Non-pigmented ciliary epithelial cell (primary cell): ENCODE results near the gene NMRK2.
"Not testable (repeated sequence)": the region's sequence is repeated elsewhere in the genome, so short reads cannot be mapped to it uniquely, and the experiment has no call there.

Source experiments
- DNase-seq: peaks from one replicate; pipeline ENCODE4 v3.0.0-alpha.2; 2010; ENCODE audit warnings: low read depth

NMRK2 gene

DNA sequence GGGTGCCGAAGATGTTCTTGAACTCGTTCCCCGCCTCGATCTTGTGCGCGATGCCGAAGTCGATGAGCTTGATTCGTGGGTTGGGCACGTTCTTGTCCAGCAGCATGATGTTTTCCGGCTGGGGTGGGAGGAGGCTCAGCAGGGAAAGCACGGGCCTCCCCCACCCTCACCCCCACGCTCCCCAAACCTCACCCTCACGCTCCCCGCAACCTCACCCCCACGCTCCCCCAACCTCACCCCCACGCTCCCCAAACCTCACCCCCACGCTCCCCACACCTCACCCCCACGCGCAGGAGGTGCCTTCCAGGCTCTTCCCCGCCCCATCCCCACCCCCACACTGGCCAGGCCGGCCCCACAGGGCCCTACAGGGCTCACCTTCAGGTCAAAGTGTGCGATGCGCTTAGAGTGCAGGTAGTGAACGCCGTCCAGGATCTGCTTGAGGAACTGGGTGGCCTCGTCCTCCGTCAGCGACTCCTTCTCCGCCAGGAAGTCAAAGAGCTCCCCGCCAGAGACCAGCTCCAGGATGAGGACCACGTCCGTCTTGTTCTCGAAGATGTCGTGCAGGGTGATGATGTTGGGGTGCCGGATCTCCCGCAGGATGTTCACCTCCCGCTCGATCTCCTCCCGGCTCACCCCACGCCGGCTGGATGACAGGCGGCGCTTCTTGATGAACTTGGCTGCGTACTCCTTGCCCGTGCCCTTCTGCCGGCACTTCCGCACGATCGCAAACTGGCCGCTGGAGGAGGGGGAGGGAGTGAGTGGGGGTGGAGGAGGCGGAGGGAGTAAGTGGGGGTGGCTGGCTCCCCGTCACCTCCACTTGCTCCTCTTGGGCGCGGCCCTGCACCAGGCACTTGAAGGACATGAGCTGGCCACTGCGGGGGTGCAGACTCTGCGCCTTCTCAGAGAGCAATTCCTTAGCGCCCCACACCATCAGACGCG is 31.7 kb downstream of the NMRK2 start:
- DNase-seq: no peak

DNA sequence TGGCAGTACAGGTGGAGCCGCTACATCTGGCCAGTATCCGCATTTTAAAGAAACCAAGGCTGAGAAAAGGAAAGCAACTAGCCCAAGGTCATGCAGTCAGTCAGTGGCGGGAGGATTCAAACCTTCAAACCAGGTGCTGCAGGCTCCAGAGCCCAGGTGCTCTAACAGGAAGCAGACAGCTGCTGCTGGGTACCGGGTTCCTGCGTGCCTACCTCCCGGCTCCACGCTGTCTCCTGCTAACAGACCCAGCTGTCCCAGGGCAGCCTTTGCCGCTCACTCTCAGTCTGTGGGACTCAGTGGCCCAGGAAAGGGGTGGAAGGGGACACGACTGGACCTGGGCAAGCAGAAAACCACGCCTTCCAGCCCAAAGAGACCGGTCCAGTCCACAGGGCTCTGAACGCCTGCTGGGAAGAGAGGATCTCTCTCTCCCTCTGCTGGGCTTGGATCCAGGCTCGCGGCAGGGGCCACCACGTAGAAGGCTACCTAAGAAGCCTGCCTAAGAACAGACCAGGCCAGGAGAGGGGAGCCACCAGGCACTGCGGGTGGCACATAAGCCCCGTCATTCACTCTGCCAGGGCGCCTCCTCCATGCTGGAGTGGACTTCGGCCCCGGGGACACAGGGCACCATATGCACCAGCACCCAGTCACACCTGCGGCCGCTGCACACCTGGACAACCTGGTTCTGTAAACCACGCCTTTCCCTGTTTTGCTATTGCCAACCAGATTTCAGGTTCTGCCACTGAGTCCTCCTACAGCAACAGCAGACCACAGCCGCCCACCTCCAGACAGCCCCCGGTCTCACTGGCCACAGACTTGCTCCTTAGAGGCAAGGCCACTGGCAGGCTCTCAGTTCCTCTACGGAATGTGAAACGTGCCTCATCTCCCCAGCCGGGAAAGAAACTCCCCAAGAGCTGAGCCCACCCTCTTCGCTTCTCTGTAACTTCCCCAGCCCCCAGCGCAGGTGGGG is 33.5 kb downstream of the NMRK2 start:
- DNase-seq: no peak

DNA sequence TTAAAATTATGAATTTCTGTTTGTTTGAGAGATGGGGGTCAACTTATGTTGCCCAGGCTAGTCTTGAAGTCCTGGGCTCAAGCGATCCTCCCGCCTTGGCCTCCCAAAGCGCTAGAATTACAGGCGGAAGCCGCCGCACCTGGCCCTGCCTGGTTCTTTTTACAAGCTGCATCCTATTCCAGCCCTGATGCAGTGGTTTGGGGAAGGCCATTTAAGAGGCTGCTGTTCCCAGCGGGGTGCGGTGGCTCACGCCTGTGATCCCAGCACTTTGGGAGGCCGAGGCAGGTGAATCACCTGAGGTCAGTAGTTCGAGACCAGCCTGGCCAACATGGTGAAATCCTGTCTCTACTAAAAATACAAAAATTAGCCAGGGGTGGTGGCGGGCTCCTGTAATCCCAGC is 35.1 kb downstream of the NMRK2 start:
- not testable (repeated sequence) for DNase-seq

DNA sequence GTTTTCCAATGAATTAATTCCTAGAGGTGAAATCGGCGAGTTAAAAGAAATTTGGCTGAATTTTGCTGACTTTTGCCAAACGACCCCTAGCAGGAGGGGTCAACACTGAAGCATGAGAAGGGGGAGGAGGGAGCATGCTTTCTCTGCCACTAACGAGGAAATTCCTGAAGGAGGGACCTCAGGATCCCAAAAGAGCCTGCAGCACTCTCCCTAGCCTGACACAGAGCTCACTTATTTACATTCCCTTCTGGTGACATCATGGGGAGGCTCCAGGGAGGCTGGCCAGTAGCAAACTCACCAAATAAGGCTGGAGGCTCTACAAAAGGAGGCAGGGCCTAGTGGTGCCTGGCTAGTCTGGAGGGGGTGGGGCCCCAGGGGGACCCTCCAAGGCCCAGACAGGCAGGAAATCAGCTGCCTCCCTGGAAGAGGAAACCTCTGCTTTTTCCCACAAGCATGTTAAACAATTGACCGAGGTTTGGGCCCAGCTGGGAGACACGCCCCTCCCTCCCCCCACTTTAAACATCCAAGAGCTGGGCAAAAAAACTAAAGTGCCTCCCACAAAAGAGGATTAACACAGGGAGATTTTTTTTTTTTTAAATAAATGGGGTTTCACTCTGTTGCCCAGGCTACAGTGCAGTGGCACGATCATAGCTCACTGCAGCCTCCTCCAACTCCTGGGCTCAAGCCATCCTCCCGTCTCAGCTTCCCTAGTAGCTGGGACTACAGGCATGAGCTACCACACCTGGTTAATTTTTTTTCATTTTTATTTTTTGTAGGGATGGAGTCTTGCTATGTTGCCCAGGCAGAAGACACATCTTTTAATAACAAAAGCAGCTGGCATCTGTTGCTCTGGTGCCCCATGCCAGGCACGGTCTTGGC is 35.9 kb downstream of the NMRK2 start:
- peak; percentile 99 for DNase-seq

DNA sequence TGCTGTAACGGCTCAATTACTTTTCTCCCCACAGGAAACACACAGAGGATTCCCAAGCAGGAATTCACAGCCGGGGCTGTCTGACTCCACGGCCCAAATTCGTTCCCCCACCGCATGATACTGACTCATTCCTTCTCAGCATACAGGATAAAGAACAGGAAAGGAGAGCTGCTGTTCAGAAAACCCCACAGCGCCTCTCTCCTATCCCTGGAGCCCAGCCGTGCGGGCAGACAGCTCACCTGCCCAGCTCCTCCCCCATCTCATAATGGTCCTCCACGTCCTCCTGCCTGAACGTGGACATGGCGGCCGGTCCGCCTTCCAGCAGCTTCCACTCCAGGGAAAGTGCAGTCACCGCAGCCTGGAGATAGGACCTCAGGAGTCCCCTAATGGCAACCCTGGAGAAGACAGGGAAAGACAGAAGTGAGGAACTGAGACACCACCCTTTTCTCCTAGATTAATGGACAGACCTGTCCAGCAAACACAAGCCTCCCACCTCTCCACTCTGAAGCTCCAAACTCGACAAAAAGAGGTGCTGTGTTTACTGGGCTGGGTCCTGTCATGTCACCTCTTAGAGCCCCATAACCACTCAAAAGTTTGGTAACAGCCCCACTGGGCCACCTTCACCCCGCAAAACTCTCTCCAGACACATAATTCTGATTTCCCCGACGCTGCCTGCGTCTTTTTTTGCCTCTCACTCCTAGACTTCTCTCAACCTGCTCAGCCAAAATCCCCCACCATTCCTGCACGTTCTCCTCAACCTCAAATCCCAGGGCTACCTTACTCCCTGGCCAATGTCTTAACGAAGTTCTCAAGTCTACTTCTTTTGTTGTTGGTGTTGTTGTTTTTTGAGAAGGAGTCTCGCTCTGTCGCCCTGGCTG is 36.8 kb downstream of the NMRK2 start:
- DNase-seq: no peak

DNA sequence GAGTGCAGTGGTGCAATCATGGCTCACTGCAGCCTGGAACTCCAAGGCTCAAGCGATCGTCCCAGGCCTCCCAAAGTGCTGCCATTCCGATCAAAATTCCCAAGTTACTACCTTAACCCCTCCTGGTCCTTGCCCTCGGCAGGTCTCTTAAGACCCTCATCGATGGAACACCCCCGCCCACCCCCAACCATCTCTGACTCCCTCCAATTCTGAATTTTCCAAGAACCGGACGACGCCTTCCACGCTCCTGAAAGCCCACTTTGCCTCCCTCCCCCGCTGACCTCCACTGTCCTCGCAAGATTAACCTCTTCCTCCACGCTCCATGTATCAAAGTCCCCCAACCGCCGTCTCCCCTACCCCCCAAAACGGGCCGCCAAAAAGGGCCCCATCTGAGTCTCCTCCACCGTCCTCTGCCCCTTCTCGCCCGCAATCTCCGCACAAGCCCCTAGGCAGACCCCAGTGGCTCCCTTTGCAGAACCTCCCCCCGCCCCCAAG is 37.5 kb downstream of the NMRK2 start:
- no peak for DNase-seq

DNA sequence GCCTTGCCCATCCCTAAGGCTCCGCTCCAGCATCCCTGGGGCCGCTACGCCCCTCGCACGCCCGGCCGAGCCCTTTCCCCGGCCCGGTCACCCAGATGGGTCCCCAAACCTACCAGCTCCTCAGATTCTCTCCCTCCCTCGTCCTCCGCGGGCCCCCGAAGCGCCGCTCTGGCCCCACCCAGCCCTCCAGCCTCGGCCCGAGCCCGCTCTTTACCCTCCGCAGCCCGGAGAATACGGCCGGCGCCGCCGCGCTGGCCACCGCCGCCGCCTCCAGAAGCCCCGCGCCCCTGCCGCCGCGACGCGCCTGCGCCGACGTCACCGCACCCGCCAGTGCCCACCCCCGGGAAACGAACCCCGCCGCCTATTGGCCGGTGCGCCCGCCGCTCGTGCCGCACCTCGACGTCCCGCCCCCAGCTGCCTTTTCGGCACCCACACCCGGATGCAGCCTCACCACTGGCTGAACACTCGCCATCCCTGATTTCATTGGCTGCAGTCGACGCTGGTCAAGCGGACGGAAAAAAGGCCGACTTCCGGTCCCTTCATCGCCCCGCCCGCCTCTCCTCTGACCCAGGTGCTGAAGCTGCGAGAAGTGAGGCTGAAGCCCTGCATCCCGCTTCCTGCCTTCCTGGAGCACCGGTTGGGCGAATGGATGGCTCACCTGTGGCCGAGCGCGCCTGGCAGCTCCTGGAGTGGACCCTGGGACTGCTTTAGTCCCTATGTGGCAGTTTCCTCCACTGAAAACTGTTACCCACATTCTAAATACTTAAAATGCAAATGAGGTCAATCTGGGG is 38.1 kb downstream of the NMRK2 start, which contains the start of gene DAPK3:
DAPK3 (minus strand) TSS at position 292 of the 791 bp plus-strand sequence. CDS start 1,364 bp downstream, outside the sequence.
- peak; percentile 90 for DNase-seq

DNA sequence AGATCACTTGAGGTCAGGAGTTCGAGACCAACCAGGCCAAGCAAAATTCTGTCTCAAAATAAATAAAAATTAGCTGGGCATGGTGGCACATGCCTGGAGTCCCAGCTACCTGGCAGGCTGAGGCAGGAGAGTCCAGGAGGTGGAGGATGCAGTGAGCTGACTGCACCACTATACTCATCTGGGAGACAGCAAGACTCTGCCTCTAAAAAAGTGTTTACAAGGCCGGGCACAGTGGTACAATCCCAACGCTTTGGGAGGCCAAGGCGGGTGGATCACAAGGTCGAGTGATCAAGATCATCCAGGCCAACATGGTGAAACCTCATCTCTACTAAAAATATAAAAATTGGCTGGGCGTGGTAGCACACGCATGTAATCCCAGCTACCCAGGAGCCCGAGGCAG is 42.3 kb downstream of the NMRK2 start:
- DNase-seq: no peak

DNA sequence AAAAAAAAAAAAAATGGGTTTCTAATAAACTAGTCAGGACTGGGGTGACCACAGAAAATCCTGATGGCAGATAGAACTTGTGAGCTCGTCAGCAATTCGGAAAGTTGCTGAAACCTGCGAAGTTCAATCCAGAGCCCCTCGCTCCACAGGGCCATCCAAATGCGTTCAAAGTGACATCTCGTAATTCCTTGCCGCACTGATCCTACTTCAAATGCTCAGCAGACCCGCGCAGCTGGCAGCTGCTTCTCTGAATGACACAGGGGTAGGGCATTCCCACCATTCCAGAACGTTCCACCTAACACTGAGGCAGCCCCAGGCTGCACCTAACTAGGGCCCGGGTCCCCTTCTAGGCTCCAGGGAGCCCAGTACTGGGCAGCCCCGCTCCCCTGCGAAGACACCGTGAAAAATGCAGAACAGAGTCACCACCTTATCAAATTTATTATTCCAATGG is 42.8 kb downstream of the NMRK2 start:
- DNase-seq: no peak

DNA sequence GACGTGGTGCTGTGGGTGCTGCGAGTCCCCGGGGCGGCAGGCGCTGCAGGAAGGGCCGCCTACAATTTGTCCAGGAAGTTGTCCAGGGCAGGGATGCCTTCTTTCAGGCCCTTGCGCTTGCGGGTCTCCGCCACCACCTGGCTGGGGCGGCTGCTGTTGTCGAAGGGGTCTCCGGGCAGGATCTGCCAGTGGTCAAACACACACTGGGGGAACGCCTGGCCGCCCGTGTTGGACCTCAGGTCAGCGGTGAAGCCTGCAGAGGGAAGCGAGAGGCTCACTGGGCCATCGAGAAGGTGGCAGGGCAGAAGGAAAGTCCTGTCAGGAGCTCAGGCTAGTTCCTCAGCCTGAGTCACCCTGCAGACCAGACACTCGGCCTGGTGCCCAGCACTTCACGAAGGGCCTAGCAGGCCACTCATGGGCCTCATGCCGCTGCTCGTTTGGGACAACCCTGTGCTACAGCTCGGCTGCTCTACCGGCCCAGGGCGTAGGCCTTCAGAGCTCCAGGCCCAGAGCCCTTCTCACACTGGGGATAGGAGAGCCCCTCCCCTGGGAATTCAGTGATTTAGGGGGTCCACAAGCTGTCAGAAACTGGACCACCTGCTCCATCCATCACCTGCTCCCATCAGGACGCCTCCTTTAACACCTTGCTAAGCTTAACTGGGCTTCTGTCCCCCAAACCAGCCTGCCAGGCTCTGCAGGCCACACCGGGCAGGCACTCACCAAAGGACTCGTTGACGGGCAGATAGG is 43.8 kb downstream of the NMRK2 start:
- DNase-seq: no peak

DNA sequence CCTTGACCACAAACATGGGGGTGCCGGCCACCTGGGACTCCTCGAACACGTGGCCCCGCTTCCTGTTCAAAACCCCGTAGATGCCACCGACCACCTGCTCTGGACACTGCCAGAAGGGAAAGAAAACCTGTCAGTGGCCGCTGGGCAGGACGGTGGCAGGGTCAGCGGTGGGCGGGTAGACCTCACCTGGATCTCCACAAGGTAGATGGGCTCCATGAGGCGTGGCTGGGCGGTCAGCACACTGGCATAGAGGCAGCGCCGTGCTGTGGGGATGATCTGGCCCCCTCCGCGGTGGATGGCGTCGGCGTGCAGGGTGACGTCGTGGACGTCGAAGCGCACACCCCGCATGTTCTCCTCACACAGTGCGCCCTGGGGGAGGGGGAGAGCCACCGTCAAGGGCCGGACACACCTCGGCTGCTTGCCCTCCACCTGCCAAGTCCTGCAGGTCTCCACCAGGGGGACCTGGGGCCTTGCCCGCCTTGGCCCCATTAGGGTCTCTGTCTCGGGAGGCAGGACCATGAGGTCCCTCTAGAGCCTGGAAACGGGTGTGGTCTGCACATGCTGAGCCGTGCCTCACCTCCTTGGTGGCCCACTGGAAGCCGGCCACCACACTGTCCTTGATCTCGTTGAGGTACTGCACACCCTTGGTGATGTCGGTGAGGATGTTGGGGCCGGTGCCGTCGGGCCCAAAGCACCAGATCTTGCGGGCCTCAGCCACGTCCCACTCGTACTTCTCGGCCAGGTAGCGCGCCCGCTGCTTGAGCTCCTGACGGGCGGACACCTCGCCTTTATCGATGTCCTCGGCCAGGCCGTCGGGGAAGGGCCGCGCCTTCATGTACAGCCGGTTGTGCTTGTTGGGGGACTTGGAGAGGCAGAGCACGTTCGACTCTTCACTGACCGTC is 44.6 kb downstream of the NMRK2 start:
- DNase-seq: no peak

DNA sequence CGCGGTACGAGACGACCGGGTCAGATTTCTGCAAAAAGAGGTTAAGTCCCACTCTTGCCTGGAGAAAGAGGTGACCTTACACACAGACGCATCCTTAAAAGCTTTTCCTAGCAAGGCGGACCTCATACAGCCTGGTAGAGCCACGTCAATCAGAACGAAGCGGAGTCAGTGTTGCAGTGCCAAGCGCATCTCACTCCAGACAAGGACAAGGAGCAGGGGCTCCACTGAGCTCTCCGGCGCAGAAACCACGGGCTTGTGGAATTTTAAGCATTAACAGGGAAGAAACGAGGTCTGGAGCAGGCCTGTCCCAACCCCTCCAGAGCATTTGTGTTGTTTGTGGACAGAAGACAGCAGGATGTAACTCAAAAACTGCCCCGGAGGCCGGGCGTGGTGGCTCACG is 45.3 kb downstream of the NMRK2 start:
- DNase-seq: no peak

DNA sequence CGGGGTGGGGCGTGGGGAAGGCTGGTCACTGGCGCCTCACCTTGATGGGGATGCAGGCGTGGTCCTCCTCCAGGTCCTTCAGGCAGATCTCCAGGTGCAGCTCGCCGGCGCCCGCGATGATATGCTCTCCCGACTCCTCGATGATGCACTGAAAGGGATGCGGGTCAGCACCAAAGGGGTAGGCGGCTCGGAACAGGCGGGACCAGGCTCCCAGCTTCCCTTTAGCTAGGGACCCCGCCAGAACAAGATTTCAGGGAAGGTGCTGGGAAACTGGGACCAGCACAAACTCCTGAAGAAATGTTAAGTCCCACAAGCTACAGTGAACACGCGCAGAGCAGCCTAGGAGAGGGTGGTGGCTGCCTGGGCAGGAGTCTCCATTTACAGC is 46.4 kb downstream of the NMRK2 start:
- DNase-seq: no peak

DNA sequence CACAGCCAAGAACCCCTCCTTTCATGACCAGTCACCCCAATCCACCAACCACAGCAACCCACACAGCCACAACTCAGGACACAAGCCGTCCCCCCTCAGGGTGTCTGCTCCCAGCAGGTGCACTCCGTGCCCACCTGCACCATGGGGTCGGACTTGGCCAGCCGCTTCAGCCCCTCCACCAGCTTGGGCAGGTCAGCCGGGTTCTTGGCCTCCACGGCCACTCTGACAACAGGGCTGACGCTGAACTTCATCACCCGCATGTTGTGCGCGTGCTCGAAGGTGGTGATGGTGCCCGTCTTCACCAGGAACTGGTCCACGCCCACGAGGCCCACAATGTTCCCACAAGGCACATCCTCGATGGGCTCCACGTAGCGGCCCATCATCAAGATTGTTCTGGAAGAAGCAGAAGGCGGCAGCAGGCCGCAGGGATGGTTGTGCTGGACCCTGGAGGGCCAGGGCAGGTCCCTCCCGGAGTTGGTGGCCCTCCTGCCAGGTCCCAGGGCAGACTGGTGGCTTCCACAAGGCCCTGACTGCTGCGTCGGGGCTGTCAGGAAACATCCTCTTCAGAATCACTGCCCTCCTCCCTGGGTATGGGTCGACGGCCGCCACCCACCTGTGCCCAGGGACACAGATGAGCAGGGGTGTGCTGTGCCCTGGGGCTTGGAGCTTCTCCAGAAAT is 46.9 kb downstream of the NMRK2 start:
- DNase-seq: no peak

DNA sequence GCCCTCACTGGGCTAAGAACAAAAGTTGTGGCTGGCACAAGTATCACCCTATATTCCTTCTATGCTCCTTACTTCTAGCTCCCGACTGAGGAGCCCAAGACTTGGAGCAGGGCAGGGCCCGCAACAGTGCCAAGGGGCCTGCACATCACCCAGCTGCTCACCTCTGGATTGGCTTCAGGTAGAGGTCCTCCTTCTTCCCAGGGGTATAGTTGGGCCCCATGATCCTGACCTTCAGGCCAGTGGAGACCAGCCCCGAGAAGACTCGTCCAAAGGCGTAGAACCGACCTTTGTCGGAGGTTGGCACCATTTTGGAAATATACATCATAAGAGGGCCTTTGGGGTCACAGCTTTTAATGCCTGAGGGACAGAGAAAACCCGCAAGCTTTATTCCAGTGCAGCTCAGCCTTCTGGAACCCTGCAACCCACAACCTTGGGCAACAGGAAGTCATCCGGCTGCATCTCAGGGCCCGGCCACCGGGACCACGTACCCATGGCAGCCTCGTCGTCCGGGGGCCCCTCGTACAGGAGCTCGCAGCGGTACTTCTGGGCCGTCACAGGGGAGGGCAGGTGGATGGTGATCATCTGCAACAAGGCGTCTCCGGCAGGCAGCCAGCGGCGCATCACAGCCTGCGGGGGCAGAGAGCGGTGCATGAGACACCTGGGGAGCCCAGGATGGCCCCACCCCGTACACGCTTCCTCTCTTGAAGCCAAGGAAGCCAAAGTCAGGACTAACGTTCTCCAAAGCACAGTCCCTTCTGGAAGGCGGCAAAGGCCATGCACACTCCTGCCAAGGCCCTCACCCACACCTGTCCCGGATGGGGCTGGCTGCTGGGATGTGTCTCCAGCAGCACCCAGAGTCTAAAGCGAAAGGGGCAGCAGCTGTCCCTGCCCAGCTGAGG is 47.7 kb downstream of the NMRK2 start:
- no peak for DNase-seq

DNA sequence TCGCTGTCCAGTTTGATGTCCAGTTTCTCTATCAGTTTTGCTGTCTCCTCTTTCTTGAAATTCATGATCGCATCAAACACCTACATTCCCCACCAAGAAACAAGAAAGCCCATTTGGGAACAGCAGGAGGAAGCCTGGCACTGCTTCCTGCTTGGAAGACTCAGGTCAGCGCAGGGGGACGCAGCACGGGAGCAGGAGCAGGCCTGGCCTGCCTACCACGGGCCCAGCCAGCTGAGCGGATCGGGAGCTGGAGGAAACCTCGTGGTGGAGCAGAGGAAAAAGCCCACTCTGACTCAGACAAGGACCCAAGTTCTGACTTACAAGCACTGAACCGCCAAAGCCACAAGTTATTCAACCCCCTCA is 48.5 kb downstream of the NMRK2 start:
- DNase-seq: no peak
